Upper lobe of right lung (tissue), 1 donor: ENCODE results near the gene MTHFD1L. TPM values are rescaled to one million over a fixed set of nuclear protein-coding genes. Genes with fewer than 3 reads are reported as not detected.

ENCODE experiments used
- ATAC-seq: fragments of 200-7000 bp; cut with Tn5 transposase; one replicate; pipeline ENCODE4 v1.9.1; 2020; ENCODE audit warnings: mild to moderate bottlenecking, moderate library complexity
- DNase-seq: peaks from one replicate; pipeline ENCODE4 v3.0.0-alpha.2; 2020
- H3K27ac ChIP-seq: fragments of 200-600 bp; one replicate; pipeline ENCODE4 v1.8.0; 2022
- H3K27me3 ChIP-seq: fragments of 200-600 bp; one replicate; pipeline ENCODE4 v1.8.0; 2022; ENCODE audit warnings: mild to moderate bottlenecking
- H3K36me3 ChIP-seq: fragments of 200-600 bp; one replicate; pipeline ENCODE4 v1.8.0; 2022
- H3K4me1 ChIP-seq: fragments of 200-600 bp; one replicate; pipeline ENCODE4 v1.8.0; 2022
- H3K4me3 ChIP-seq: fragments of 200-600 bp; one replicate; pipeline ENCODE4 v1.8.0; 2022; ENCODE audit warnings: mild to moderate bottlenecking
- H3K9me3 ChIP-seq: fragments of 200-600 bp; one replicate; pipeline ENCODE4 v1.8.0; 2022
- intact Hi-C: fragments of 100-400 bp; cut with DNase I; formaldehyde crosslinking; loops from one replicate; pipeline ENCODE4 v1.11.0; 2022
- total RNA-seq: library from RNA; stranded (reverse); fragmentation: NEBNext Ultra II Directional; extraction: Animal tissue kit (Norgen Biotek cat#: 25700); gene quantifications from one replicate; pipeline ENCODE4 v1.2.1, GENCODE V29; 2021
- TF ChIP-seq, protein P1 (sequence below): fragments of 200-600 bp; IDR thresholded peaks from one replicate; pipeline ENCODE4 v1.8.0; 2022; ENCODE audit warnings: antibody characterized with exemption
- donor health status: DM: no; HTN: yes; CAD: no; lungs with severe emphysema.

Gene MTHFD1L
- total RNA-seq, 1 donor from 2014 or later = 27.9 TPM

DNA sequence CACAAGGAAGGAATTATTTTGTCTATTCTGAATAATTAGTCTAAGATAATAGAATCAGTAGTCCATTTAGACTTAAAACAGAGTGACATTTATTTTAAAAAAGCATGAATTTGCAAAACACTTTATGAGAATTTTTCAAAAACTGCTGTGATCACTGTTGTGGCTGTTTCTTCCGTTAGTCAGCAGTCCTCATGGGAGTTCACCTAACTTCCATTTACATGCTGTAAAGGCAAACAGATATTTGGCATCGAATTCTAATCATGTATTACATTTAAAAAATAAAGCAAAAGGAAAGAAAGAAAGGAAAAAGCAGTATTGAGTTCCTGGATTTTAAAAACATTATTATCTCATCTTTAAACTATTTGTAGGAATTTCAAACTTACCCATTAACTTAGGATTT, 111.8 kb downstream of the MTHFD1L start:
- H3K27me3 ChIP-seq = no peaks in the 10 kb centered on the region
- peaks cover 6% of the 10 kb centered on the region for H3K36me3 ChIP-seq
- ATAC-seq (no peak), DNase-seq (no peak)
- TF ChIP-seq, protein P1, sequence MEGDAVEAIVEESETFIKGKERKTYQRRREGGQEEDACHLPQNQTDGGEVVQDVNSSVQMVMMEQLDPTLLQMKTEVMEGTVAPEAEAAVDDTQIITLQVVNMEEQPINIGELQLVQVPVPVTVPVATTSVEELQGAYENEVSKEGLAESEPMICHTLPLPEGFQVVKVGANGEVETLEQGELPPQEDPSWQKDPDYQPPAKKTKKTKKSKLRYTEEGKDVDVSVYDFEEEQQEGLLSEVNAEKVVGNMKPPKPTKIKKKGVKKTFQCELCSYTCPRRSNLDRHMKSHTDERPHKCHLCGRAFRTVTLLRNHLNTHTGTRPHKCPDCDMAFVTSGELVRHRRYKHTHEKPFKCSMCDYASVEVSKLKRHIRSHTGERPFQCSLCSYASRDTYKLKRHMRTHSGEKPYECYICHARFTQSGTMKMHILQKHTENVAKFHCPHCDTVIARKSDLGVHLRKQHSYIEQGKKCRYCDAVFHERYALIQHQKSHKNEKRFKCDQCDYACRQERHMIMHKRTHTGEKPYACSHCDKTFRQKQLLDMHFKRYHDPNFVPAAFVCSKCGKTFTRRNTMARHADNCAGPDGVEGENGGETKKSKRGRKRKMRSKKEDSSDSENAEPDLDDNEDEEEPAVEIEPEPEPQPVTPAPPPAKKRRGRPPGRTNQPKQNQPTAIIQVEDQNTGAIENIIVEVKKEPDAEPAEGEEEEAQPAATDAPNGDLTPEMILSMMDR = no peak
- intact Hi-C loops = no loop called here
- no peak overlapping the region for H3K27ac ChIP-seq
- no peaks in the 10 kb centered on the region for H3K4me1 ChIP-seq
- H3K9me3 ChIP-seq = no peaks in the 10 kb centered on the region
- H3K4me3 ChIP-seq = no peak overlapping the region

DNA sequence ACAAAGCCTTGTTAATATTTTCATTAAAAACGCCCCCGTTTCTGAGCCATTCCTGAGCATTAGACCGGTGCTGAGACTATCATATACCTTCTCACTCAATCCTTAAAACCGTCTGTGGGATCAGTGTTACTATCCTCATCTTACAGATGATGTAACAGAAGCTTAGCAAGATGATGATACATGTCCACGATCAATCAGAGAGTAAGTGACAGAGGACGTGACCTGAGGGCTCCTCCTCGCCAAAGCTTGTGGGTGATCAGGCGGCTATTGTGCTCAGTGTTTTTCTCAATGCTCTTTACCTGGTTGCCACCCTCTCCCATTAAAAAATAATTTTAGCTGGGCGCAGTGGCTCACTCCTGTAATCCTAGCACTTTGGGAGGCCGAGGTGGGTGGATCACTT, 113.1 kb downstream of the MTHFD1L start:
- no peaks in the 10 kb centered on the region for H3K36me3 ChIP-seq
- no peaks in the 10 kb centered on the region for H3K9me3 ChIP-seq
- no peaks in the 10 kb centered on the region for H3K27me3 ChIP-seq
- H3K27ac ChIP-seq = no peak overlapping the region
- ATAC-seq (no peak), DNase-seq (no peak)
- TF ChIP-seq, protein P1 = no peak
- H3K4me3 ChIP-seq = no peak overlapping the region
- intact Hi-C loops = no loop called here
- no peaks in the 10 kb centered on the region for H3K4me1 ChIP-seq

DNA sequence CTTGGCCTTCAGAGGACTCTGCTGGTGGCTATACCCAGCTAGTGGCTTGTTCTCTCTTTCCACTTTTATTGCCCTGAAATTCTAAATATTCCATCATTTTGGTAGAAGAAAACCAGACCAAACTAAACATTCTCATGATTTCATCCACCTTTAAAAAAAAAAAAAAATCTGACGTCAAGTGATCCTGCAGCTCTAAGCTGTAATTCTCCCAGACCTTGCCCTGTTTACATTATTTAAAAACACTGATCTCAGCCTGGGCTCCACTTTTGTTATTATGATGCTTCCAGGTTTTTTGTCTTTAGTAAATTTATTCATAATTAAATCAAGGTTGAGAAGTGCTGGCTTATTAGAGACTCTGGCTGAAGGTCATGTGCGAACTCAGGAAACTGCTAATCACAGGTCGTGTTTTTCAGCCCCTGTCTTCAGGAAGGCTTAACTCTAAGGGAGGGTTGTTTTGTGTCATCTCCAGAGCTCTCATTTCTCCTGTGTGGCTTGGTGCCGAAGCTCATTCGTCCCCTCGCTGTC, 114.4 kb downstream of the MTHFD1L start:
- intact Hi-C loops = no loop called here
- H3K36me3 ChIP-seq = no peaks in the 10 kb centered on the region
- H3K27me3 ChIP-seq = no peaks in the 10 kb centered on the region
- no peak overlapping the region for H3K4me3 ChIP-seq
- DNase-seq (no peak), ATAC-seq (no peak)
- no peaks in the 10 kb centered on the region for H3K4me1 ChIP-seq
- no peak overlapping the region for H3K27ac ChIP-seq
- TF ChIP-seq, protein P1 = no peak
- no peaks in the 10 kb centered on the region for H3K9me3 ChIP-seq

DNA sequence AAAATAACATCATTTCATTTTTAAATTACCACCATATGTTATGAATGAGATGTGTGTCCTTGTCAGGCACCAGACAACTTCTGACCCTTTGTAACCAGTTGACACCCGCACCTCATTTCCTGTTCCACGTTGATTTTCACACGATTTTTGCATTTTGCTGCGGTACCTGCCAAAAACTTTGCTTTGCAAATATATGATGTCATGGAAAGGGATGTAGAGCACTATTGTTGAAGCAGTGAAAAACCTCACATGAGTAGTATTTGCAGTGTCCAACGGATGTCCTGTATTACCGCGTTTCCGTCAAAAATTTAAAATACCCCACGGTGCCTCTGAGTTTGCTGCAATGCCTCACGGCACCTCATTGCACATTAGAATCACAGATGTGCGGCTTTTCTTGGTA, 115.6 kb downstream of the MTHFD1L start:
- TF ChIP-seq, protein P1 = no peak
- no peaks in the 10 kb centered on the region for H3K4me1 ChIP-seq
- no peak overlapping the region for H3K27ac ChIP-seq
- no peak for DNase-seq
- H3K9me3 ChIP-seq = no peaks in the 10 kb centered on the region
- intact Hi-C loops = no loop called here
- H3K27me3 ChIP-seq = no peaks in the 10 kb centered on the region
- no peak overlapping the region for H3K4me3 ChIP-seq
- no peak for ATAC-seq
- no peaks in the 10 kb centered on the region for H3K36me3 ChIP-seq

DNA sequence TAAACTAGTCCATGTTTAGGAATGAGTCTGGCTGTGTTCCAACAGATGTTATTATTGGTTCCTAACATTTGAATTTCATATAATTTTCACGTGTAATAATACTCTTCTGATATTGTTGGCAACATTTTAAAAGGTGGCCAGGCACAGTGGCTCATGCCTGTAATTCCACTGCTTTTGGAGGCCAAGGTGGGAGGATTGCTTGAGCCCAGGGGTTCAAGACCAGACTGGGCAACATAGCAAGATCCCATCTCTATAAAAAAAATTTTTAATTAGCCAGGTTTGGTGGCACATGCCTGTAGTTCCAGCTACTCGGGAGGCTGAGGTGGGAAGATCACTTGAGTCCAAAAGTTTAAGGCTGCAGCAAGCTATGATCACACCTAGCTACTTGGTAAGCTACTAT, 116.2 kb downstream of the MTHFD1L start:
- H3K36me3 ChIP-seq = no peaks in the 10 kb centered on the region
- DNase-seq (no peak), ATAC-seq (no peak)
- H3K4me3 ChIP-seq = no peak overlapping the region
- H3K27ac ChIP-seq = no peak overlapping the region
- H3K27me3 ChIP-seq = no peaks in the 10 kb centered on the region
- H3K9me3 ChIP-seq = no peaks in the 10 kb centered on the region
- H3K4me1 ChIP-seq = no peaks in the 10 kb centered on the region
- TF ChIP-seq, protein P1 = no peak
- intact Hi-C loops = no loop called here

DNA sequence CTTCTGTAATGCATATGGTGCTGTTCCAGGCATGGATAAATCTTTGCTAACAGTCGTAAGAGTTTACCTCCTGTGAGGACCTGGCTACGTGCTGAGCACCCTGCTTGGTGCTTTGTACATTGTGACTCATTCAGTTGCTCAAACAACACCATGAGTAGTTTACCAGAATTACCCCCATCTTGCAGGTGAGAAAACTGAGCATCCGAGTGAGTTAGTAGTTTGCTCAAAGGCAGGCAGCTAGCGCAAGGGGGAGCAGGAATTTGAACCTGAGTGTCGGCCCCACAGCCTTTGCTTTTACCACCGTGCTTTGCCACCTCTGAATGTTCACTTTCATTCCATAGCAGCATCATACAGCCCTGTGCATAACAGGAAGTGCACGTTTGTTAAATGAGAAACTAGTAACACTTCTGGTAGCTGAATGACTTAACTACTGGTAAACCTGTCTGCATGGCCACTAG, 121.9 kb downstream of the MTHFD1L start:
- DNase-seq = no peak

More for the DNA sequence above, 121.9 kb downstream of the MTHFD1L start:
- TF ChIP-seq, protein P1 = no peak
- Histone ChIP-seq H3K27me3 (no peaks in the 10 kb centered on the region), H3K4me3 (no peak overlapping the region), H3K36me3 (no peaks in the 10 kb centered on the region), H3K9me3 (no peaks in the 10 kb centered on the region), H3K4me1 (no peaks in the 10 kb centered on the region), H3K27ac (no peak overlapping the region)
- intact Hi-C loops = no loop called here
- ATAC-seq = no peak
